Myocyte (in vitro differentiated cells): ENCODE results near the gene CBLC. TPM values are rescaled to one million over a fixed set of nuclear protein-coding genes. Genes with fewer than 3 reads are reported as not detected.

Experiments
- DNase-seq: peaks from one replicate; pipeline ENCODE4 v3.0.0-alpha.2; 2012; ENCODE audit warnings: low read depth
- total RNA-seq: library from RNA; depleted of rRNA; stranded (reverse); fragments of >200 nt; gene quantifications from 2 replicates; pipeline ENCODE4 v1.2.3, GENCODE V29; 2014

CBLC gene
- total RNA-seq, 1 donor from 2014 or later, result not detected

DNA sequence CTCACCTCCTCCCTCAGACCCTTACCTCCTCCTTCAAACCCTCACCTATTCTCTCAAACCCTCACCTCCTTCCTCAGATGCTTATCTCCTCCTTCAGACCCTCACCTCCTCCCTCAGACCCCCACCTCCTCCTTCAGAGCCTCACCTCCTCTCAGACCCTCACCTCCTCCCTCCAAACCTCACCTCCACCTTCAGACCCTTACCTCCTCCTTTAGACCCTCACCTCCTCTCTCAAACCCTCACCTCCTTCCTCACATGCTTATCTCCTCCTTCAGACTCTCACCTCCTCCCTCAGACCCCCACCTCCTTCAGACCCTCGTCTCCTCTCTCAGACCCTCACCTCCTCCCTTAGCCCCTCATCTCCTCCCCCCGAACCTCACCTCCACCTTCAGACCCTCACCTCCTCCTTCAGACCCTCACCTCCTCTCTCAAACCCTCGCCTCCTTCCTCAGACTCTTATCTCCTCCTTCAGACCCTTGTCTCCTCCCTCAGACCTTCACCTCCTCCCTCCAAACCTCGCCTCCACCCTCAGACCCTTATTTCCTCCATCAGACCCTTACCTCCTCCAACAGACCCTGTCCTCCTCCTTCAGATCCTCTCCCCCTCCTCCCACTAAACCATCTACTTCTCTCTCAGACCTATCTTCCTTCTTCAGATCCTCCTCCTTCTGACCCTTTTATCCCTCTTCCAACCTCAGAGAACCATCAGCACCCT lies 31.6 kb upstream of the CBLC start:
- DNase-seq, result no peak

DNA sequence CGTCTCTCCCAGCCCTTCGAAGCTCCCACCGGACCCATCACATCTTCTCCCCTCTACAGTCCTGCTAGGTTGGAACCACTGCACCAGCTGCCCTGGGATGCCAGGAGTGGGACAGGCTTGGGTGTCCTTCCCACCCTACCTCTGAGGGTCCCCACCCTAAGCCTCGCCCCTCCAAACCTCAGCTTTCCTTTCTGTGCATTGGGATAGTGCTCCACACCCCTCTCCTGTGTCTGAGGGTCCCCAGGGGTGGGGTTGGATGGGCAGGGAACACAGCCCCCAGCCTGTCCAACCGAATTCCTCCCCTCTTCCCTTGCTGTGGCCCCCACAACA lies 31.1 kb upstream of the CBLC start:
- no peak for DNase-seq

DNA sequence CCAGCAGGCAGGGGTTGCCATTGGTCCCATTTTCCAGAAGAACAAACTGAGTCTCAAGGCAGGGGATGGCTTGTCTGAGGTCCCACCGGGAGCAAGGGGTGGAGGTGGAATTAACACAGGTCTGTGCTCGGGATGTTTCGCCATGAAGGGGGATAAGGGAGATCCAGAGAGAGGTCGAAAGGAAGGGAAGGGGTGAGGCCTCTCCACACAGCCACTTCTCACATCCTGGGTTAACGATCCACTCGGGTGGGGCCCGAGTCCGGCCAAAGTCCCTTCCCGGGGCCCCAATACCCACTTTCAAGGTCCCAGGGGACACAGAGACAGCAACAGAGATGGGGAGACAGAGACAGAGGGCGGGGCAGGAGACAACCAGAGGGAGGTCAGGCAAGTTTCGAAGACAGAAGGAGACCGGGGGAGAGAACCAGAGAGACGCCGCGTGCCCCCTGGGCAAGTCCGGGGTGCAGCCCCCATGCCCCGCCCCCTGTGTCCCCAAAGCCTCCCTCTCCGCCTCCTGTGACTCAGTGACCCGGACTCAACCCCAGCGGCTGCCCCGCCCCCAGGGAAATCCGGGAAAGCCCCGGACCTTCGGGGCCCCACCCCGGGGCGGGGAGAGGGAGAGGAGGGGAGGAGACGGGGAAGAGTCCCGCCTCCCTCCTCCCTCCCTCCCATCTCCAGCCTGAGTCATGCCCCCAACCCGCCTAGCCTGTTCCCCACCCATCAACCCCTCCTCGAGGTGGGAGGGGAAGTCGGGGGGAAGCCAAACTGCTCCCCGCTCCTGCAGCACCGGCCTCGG lies 30.5 kb upstream of the CBLC start:
- peak; percentile 97 for DNase-seq

DNA sequence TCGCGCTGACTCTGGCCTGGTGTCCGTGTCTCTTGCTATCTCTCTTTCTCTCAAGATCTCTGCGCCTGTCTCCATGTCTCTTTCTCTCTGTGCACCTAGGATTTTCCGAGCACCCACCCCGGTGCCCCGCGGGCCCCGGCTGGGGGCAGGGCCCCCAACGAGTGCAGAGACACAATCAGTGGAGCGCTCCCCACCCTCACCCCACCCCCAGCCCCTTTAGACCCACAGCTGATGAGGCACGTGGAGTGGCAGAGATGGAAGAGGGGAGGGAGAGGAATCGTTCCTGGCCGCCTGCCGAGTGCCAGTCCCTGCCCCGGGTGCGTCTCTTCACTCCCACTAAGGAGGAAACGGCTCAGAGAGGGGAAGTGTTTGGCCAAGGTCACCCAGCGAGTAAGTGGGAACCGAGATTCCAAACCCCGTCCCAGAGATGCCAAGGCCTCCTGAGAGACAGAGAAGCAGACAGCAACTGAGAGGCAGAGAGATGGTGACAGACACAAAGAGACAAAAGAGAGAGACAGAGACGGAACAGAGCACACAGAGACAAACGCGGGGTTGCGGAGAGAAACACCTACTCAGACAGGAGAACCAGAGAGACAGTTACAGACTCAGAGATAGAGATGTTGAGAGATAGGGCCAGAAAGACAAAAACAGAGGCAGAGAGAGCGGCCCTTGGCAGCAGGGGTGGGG lies 29.8 kb upstream of the CBLC start:
- peak; percentile 91 for DNase-seq

DNA sequence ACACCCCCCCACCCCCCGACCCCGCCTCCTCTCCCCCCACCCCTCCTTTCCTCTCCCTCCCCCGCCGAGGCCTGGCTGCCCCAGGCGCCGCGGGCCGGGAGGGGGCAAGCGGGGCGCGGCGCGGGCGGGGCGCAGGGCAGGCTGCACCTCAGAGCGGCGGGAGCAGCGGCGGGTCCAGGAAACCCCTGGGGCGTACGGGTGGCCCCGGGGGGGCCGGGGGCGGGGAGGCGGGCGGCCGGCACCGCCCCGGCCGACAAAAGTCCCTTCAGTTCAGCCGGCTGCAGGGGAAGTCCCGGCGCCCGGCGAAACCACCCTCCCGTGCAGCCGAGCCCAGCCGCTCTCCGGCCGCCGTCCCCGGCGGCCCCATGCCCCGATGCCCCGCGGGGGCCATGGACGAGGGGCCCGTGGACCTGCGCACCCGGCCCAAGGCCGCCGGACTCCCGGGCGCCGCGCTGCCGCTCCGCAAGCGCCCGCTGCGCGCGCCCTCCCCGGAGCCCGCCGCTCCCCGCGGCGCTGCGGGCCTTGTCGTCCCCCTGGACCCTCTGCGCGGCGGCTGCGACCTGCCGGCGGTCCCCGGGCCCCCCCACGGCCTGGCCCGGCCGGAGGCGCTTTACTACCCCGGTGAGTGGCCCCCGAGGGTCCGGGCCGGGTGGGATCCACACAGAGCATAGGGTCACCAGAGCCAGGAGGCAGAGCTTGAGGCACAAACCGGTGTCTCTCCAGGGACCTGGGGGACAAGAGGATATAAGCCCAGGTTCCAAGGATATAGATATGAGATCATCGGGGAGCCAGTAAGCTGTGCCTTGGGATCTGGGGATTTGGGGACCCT lies 29.1 kb upstream of the CBLC start, which contains the start of gene BCL3:
BCL3 (plus strand) TSS at position 283 of the 829 bp plus-strand sequence; CDS start at position 366, 83 bp downstream.
- peak; percentile 75 for DNase-seq

DNA sequence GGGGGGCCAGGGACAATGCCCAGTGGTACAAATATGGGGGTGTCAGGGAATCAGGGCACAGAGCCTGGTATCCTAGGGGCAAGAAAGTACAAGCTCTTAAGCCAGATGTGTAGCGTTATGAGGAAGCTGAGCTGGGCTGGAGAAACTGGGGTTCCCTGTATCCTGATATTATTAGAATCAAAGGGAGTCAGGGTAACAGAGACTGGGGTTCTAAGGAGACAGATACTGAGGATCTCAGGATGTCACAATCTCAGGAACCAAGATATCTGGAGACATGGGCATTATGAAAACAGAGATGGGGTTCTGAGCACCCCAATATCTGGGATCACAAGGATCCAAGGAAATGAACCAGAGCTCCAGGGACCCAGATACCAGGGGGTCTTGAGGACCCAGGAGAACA lies 28.4 kb upstream of the CBLC start:
- no peak for DNase-seq

DNA sequence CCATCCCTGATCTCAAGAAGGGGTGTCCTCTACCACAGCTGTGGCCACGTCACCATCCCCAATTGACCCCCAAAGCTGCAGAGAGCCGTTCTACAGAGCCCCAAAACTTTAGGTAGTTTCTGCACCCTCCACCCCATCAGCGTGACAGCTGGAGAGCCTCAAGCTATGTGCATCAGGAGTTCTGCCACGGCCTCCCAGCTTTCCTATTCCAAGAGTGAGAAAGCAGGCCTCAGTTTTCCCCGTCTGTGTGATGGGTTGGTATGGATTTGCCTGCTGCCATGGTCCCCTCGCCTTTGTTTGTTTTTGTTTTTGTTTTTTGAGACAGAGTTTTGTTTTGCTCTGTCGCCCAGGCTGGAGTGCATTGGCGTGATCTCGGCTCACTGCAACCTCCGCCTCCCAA lies 27.7 kb upstream of the CBLC start:
- no peak for DNase-seq

DNA sequence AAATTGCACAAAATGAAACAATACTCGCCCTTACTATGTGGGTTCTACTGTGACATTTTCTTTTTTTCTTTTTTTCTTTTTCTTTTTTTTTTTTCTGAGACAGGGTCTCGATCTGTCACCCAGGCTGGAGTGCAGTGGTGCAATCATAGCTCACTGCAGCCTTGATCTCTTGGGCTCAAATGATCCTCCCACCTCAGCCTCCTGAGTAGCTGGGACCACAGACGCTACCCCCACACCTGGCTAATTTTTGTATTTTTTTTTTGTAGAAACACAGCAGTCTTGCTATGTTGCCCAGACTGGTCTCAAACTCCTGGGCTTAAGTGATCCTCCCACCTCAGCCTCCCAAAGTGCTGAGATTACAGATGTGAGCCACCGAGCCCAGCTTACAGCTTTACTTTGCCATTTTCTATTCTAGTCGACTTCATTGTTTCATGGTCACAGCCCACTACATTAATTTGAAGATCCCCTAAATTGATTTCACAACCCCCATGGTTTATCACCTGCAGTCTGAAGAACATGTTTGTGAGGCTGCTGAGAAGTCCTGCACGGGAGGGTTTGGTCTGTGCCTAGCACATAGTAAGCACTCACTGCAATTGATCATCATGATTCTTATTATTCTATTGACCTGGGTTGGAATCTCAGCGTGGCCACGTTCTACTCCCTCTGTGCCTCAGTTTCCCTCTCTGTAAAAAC lies 25.4 kb upstream of the CBLC start:
- no peak for DNase-seq

DNA sequence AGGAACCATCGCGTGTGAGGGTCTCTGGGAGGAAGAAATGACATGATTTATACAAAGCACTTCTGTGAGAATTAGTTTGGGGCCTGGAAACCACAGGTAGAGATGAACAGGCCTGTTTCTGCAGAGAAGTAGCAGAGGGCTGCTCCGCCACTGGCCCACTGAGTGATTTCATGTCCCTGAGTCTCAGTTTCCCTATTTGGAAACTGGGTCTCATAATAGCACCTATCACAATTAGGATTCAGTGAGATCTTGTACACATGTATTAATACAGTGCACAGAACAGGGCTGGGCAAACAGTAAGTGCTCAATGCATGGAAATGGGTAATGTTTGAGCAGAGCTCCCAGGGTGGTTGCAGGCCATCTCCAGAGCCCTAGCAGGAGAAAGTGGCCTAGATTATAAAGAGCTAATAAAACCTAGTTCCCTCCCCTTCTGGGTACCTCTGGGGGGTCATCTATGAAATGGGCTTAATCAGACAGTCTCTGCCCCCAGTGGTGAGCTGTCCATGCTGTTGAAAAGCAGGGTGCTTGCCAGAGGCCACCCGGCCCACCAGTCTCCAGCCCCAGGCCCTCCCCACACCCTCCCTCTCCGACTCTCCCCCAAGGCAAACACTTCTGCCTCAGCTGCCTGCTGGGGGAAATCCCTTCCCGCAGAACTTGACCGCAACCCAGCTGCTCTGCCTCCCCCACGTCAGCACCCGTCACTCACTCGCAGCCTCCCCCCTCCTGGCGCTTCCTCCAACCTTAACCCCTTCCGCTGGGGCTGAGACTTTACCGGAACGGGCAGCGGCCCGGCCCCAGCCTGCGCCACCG lies 24.7 kb upstream of the CBLC start:
- DNase-seq, result peak; percentile 98

DNA sequence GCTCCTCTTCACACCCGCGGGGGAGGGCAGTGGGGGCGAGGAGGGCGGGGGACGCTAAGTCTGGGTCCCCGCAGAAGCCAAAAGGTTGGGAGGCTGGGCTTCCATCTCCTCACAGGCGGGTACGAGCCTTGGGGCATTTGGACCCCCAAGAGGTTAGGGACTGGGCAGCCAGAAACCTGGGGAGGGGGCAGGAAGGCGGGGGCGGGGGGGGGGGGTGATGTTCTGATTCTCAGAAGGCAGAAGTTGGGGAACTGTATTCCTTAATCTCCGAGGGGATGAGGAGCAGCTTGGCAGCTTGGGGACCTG lies 24.1 kb upstream of the CBLC start:
- DNase-seq, result no peak

DNA sequence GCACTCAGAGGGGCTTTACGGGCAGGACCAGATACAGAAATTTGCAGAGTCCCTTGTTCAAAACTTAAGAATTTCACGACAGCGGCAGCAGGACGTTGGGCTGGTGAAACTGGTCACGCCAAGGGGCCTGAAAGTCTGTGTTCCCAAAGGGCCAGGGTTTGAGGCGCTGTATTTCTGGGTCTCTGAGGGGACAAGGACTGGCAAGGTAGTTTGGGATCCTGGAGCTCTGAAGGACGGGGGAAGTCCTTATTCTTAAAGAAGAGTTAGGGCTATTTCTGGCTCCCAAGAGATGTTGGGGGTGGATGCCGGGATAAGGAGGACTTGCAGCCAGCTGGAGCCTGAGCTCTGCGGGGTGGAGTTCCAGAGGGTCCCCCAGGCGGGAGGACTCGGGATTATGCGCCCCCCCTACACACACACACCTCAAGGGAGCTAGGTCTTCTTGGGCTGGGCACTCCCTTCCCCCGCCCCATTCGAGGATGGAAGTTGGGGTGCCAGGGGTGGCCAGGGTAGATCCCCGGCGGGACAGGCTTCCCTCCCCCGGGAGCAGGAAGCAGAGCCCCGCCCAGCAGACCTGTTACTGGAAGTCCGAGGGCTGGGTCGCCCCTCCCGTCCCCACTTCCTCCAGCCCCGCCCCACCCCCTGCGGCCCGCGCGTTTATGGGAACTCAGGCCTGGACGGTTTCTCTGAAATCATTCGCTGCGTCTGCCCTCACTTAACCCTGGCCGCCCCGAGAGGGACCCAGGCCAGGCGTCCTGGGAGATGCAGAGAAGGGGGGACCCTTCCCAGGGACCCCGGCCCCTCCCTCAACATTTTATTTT lies 23.5 kb upstream of the CBLC start:
- DNase-seq, result peak; percentile 88

DNA sequence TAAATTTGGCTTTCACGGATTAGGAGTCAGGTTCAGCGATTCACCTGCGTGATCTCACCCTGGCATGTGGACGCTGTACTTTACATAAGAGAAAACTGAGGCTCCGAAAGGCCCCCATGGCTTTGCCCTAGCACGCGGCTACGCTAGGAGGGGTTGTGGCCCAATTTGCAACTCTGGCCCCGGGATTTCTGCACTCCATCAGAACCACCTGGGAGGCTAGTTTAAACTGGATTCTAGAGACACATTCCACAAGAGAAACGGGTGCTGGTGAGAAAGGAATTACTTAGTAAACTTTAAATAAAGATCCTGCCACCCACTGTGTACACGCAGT lies 23.0 kb upstream of the CBLC start:
- DNase-seq, result no peak

DNA sequence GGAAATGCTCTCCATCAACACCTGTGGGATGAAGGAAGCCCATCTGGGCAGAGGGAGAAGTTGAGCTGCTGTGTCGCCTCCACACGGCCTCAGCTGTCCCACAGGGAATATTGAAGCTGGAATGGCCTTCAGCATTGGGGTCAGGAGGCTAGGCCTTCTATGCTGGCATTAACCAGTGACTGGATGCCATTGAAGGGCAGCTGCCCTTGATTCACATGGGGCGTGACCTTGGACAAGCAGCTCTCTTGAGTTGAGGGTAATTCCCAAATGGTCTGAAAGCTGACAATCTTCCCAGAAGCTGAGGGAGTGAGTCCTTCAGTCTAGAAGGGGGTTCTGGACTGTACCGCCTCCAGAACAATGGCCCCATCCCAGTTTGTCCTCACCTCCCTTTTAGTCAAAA lies 22.5 kb upstream of the CBLC start:
- DNase-seq, result peak; percentile 76

DNA sequence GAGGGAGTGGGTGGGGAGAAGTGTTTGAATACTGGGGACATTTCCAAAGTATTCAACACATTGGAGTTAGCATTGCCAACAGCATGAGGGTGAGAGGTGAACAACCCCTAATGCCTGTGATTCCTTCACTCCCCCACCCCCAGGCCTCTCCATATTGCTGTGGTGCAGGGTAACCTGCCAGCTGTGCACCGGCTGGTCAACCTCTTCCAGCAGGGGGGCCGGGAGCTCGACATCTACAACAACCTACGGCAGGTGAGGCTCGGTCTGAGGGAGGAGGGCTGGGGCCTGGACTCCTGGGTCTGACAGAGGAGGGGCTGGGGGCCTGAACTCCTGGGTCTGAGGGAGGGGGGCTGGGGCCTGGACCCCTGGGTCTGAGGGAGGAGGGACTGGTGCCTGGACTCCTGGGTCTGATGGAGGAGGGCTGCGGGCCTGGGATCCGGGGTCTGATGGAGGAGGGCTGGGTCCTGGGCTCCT lies 21.6 kb upstream of the CBLC start:
- DNase-seq, result no peak

DNA sequence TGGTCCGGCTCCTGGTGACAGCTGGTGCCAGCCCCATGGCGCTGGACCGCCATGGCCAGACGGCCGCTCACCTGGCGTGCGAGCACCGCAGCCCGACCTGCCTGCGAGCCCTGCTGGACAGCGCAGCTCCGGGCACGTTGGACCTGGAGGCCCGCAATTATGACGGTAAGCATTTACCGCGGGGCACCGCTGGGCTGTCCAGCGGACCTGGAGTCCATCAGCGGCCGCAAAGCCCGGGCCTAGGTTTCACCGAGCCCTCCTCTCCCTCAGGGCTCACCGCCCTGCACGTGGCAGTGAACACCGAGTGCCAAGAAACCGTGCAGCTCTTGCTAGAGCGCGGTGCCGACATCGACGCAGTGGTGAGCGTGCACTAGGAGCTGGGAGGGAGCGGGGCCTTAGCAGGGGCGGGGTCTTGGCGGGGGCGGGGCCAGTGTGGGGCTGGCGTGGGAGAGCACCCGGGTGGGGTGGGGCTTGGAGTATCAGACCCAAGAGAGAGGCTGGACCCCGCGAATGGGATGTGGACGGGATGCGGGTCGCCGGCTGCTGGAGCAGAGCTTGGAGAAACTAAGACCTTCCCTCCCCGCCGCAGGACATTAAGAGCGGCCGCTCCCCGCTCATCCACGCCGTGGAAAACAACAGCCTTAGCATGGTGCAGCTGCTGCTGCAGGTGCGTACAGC lies 20.5 kb upstream of the CBLC start:
- DNase-seq, result no peak

DNA sequence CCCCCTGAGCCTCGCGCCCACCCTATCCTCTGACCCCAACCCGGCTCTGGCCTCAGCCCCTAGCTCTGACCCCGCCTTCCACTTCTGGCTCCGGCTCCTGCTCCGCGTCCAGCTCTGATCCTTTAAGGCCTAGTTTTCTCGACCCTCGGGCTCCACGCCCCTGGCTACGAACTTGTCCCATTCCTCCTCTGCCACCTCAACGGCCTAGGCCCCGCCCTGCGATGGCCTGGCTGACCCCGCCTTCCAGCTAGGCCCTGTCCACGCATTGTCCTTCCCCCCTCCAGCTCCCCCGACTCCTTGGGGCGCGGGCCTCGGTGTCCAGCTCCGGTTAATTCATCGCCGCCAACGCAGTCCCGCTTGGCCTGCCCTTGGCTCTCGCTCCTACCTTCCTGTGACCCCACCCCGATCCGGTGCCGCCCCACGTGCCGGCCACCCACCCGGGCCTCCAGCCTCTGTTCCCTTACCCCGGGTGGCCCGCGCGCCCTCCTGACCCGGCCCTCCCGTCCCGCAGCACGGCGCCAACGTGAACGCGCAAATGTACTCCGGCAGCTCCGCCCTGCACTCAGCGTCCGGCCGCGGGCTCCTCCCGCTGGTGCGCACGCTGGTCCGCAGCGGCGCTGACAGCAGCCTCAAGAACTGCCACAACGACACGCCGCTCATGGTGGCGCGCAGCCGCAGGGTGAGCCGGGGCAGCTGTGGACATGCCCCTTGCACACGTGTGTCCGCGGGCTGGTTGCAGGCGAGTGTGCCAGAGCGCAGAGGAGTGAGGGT lies 19.8 kb upstream of the CBLC start:
- no peak for DNase-seq

DNA sequence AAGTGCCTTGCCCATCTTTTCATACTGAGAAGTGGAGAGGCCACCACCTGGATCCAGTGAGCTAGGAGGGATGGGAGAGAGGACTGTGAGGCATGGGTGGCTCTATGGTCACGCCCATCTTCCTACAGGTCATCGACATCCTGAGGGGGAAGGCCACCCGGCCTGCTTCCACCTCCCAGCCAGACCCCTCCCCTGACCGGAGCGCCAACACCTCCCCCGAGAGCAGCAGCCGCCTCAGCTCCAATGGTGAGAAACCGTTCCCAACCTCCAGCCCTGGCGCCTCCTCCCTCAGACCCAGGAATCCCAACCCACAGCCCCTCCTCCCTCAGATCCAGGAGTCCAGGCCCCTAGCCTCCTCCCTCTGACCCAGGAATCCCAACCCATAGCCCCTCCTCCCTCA lies 19.1 kb upstream of the CBLC start:
- DNase-seq, result no peak
